GM19239 (cell line): Measurements from ENCODE around the gene RWDD4.

ENCODE experiments used
- DNase-seq: peaks from one replicate; pipeline ENCODE4 v3.0.0; 2011; ENCODE audit warnings: low spot score; ENCODE audit not compliant: insufficient read length
- FAIRE-seq: peaks from 2 replicates; lab custom pipeline; 2011; peaks lifted over from hg19 to GRCh38; lab: Jason Lieb, UNC

The RWDD4 gene

DNA sequence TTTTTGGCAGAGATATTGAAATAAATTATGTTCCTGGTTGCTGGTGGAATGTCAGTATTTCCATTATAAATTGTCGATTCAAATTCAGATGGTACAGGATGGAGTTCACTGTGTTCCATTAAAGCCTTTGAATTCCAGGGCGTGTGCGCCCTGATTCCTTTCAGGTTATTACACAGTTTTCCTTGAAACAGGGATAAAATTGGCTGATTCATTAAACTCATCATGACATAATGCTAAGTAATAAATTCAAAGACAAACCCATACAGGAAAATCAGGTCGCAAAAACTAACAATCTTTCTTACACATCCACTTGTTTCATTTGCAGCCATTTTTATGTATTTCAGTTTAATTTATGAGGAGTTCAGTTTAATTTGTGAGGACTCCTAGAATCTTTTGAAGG, 51.1 kb downstream of the RWDD4 start:
- DNase-seq, result no peak
- FAIRE-seq, result no peak

DNA sequence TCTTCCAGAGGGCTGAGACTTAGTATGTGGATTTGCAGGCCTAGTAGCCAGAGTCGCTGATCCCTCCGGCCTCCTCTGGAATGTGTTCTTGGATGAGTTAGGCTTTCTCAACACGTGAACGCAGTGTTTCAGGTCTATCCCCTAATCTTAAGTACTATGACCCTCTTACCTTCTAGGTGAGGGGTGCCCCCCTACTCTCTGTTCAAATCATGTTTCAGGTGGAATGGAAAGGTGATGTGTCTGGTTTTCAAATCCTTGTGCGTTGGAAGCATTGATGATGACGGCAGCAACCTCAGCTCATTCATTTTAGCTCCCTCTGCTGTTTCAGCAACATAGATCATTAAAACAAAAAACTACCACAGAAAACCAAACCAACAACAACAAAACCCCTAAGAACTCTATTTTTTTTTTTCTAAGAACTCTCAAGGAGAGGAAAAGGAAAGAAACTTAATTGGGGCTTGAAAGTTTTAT, 56.4 kb downstream of the RWDD4 start:
- FAIRE-seq (no peak), DNase-seq (no peak)

- DNase-seq, result no peak
- no peak for FAIRE-seq
These were observed 57.6 kb downstream of the RWDD4 start for GRCh38 chr4:183601381-183601780.

DNA sequence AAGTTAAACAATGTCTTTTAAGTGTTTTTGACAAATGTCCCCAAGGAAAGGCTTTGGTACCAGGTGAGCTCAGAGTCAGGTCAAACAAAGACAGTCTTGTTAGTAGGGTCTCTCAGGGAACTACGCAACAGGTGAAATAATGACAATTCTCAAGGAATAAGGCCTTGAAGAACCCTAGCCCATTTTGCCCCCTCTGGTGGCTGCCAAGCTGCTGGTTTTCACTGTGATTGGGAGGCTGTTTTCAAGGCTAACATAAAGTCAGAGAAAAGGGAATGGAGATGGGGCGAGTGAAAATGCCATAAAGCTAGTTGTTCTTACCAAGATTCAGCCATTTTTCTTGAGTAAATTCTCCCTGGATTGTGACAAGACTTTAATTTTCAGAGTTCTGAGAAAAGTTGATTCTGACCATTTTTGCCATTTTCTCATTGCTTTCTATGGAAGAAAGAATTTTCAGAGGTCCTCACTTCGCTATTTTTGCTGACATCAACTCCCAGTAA, 58.7 kb downstream of the RWDD4 start:
- DNase-seq, result no peak
- no peak for FAIRE-seq

DNA sequence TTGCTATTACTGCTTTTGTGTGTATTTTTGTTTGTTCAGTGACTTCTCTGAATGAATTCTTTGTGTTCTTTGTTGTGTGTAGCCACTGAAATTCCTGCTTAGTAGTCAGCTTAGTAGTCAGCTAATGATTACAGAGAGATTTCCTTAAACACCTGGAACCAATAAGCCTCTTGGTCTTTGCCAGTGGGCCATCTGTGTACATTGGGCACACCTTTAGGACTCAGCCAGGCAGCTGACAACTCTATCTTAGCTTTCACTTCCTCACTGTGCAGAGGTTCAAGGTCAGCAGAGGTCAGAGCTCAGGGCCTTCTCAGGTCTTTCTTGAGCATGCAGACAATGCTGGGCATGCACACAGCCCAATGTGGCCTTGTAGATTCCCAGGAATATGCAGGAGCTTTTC, 59.3 kb downstream of the RWDD4 start:
- FAIRE-seq (no peak), DNase-seq (no peak)

GRCh38 chr4:183599284-183599683, 59.7 kb downstream of the RWDD4 start:
- no peak for DNase-seq
- FAIRE-seq, result no peak

DNA sequence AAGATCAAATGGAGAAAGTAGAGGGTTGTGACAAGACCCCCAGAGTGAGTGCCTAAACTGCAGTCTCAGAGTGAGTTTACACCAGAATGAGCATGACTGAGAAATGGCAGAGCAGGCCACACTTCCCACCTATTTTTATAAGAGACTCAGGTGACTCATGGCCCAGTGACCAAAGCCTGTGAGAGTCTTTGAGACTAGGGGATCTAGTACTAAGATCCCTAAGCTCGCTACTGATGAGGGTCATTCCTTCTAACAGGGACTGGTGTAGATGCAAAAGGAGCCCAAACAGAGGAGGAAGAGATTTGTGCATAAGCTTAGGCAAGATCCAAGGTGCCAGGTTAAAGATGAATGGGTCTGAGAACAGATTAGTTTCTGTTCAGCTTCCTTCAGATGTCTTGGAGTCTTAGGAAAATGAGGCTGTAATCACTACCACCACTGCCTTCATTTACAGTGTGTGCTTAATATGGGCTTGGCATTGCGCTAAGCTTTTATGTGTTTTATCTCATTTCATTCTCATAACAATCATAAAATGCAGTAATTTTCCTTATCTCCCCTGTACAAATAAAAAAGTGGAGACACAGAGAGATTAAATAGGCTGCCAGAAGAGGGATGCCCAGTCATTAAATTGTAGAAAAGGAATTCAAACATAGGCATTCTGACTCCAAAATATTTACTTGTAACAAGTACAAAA, 62.8 kb downstream of the RWDD4 start:
- no peak for FAIRE-seq
- DNase-seq, result no peak

DNA sequence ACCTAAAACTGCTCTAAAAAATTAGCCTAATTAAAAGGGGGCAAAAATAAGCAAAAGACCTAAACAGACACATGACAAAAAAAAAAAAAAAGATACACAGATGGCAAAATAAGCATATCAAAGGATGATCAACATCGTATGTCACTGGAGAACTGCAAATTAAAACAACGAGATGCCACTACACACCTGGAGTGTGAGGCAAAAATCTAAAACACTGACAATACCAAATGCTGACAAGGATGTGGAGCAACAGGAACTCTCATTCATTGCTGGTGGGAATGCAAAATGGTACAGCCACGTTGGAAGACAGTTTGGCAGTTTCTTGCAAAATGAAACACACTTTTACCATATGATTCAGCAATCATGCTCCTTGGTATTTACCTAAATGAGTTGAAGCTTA, 64.2 kb downstream of the RWDD4 start:
- no peak for DNase-seq
- no peak for FAIRE-seq

DNA sequence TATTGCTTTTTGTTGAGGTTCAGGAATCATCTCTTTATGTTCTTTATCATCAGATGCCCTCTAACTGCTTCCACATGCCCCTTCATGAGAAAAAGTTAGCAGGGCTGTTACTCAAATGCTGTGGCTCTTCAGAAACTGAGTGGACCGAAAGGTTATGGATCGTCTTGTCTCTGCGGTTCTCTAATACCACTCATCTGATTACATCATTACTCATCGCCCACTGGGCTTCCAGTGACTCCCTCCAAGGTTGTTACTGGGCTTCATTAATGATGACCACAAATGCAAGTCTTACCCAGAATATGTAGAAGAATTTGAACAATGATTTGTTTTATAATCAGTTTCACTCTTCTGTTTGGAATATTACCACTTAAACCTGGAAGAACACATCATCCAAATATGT, 67.7 kb downstream of the RWDD4 start:
- FAIRE-seq, result no peak
- no peak for DNase-seq
